DMS53 (cell line): ENCODE results near the gene TOM1L2.
"Not testable (repeated sequence)": the region's sequence is repeated elsewhere in the genome, so short reads cannot be mapped to it uniquely, and the experiment has no call there.

Experiments used
- DNase-seq: peaks from one replicate; lab custom pipeline; 2025; lab: John Stamatoyannopoulos, UW

TOM1L2 gene

DNA sequence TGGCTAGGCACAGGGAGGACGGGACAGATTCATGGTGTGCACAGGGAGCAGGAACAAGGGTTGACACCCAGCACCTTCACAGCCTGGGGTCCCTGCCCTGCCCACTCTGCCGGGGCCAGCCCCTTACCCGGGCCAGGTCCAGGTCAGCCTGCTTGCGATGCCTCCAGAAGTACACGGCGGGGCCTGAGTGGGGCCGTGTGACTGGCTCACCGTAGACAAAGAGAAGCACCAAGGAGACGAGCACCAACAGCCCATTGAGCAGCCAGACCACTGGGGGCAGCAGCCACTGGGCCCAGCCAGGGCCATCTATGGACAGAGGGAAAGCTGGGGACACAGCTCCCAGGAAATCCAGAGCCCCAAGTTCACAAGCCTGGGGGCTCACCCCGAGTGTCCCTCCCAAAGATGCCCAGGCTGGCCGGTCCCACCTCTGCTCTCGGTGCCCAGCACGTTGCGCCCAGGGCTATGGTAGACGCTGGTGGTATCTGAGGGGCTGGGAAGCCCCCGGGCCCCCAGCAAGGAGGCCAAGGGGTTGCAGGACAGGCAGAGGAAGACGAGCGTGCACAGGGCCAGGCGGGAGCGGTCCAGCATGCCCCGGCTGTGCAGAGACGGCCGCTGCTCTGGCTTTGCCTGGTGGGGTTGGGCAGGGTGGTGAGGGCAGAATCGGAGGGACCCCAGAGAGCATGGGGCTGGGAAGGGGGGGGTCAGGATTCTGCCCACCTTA, 155.2 kb downstream of the TOM1L2 start:
- DNase-seq, result no peak

DNA sequence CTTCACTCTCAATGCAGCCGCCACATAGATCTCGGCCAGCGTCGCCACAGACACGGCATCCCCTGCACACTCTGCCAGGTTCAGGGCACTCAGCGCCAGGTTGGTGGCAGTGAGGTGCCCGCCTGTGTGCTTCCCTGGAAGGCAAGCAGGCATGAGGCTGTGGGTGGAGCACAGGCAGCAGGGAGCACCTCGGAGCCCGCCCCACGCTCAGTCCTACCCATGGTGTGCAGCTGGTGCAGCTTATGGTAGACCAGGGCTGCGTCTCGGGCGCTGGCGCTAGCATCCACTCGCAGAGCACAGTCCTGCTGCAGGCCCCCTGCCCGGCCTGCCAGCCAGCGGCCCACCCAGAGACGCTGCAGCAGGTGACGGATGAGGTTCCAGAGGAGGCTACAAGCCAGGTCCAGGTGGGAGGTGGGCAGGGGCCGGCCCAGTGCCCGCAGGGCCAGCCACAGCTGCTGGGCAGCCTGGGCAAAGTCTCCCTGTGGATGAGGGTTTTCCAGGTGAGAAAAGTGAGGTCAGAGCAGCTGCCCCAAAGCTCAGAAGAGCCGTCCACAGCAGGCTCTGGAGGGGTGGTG, 155.9 kb downstream of the TOM1L2 start:
- DNase-seq, result no peak

DNA sequence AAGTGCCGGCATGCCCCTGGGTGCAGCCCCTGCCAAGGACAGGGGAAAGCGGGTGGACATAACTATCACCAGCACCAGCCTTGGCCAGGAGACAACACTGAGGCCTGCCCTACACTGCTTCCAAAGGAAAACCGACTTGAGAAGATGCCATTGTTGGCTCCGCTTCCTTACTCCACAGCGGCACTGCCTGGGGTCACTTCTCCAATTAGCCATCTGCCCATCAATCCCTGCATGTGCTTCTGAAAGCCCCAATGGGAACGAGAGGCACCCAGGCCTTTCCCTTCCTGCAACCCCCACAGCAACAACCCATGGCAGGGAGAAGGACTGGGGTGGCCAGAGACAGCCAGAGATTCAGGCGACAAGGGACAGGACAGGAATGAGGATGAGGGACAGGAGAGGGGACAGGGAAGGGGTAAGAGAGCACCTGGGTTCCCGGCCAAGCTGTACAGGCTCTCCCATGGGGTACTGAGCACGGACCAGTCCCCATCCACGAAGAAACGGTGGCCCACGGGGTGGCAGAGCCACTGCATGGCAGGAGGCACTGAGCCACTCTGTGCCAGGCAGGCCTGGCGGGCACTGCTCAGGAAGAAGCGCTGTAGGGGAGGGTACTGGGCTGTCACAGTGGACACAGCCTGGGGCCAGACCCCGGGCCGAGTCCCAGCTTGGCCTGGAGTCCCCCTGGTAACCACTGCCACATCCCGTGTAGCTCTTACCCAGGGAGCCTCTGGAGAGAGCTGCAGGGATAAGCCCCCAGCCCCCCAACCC, 156.6 kb downstream of the TOM1L2 start:
- DNase-seq, result no peak

DNA sequence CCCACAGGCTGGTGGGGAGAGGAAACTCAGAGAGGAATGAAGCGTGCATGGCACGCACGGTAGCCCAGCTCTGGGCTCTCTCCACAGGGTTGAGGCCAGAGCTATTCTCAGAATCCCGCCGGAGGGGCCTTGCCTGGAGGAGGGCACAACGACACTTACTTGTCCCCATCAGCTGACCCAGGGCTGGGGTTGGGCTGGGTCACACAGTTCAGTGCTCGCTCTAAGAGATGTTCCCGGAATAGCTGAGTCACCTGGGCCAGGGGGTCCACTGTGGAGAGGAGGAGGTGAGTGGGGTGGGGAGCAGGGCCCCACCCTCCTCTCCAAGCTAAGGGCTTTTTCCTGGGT, 157.2 kb downstream of the TOM1L2 start:
- DNase-seq, result no peak

DNA sequence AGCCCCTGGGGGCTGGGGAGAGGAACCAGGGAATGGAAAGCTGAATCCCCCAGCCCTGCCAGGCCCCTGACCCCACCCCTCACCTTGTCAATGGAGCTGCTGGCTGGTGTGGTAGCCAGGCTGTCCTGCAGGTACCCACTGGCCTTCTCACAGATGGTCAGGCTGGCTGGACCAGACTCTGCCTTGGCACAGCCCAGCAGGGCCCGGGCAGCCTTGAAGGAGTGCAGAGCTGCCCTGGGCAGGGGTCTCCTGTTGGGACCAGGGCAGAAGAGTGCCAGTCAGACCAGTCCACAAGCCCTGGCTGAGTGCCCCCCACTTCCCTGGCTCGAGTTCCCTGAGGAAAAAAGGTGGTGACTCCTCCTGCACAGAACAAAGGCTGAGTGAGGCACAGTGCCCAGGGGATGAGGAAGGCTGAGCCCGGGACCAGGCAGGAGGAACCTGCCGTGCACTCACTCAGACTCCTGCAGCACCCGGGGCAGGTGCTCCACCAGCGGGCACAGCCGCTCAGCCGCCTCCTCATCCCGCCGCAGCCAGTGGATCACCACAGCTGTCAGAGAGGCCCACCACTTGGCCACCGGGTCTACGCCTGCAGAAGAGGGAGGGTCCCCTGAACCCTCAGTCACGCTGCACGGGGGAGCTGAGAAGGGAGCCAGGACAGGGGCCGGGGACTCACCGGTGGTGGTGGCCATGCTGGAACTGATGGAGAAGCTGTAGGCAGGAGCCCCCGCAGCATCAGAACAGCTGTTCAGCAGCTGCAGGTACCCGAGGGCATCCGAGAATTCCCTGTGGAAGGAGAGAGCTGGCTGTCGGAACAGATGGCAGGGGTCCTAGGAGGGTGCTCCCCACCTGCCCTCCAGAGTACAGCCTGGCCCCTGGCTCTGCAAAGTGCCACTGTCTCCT, 157.8 kb downstream of the TOM1L2 start:
- DNase-seq, result no peak

DNA sequence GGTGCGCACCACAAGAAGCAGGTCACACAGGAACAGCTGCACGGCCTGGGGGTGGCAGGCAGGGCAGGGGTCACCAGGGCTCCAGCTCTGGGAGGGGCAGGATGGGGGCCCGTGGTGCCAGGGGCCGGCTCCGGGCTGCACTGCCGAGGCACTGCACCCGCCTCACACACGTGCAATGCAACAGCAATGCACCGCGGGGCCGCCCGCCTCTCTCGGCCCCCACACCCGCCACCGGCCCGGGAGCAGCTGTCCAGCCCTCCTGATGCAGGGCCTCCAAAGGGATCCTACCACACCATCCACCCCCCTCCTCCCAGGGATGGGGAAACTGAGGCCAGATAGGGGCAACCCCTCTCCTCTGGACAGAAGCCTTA, 158.5 kb downstream of the TOM1L2 start:
- no peak for DNase-seq

DNA sequence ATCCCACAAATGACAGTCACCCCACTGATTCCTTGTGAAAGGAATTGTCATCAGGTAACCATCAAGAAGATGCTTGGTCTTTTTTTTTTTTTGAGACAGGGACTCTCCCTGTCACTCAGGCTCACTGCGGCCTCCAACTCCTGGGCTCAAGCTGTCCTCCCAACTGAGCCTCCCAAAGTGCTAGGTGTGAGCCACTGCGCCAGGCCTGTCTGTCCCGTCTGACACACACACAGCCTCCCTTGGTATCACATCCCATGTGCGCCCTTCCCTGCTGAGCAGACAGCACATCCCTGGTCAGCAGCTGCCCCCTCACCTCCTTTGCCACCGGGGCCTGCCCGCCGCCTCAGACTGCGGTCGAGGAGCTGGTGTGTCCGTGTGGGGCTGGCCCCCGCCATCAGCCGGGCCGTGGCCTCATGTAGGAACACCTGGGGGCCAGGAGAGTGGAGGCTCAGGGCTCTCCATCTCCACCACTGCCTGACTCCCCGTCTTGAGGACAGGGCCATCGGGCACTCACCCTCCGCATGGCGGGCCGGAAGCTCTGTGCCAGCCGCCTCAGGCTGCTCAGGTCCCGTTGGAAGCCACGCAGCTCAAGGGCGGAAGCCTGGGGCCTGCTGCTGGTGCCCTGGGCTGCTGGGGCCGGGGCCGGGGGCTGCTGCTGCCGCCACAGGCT, 159.0 kb downstream of the TOM1L2 start:
- DNase-seq, result no peak

DNA sequence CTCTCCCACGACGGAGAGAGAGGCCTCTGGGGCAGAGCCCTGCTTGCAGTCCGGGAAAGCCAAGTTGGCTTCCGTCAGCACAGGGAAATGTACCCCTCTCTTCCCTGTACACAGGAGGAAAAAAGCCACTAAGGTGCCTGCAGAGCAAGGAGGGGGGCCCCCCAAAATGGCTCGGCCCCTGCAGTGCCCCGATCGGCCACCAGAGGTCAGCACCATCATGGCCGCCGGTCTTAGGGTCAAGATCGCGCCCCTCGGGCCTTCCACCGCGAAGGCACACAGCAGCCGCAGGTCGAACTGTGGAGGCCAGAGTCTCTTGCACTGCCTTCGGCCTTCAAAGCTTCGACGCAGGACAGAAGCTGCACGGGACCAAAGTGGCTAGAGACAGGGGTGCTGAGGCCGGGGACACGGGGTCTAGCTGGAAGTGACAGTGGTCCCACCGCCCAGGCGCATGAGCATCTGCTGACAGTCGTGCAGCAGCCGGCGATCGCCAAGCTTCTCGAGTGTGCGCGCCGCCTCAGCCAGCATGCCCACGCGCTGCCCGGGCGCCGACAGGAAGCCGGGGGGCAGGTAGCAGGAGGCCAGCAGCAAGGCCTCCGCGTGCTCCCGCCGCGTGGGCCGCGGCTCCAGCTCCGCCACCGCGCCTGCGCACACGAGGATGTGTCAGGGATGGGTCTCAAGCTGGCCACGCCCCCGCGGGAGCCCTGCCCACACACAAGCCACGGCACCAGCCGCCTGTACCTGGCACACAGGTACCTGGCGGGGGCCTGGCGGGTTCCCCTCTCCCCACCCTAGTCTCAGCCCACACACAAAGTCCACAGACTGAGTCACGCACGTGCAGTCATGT, 159.8 kb downstream of the TOM1L2 start:
- peak; percentile 66 for DNase-seq

DNA sequence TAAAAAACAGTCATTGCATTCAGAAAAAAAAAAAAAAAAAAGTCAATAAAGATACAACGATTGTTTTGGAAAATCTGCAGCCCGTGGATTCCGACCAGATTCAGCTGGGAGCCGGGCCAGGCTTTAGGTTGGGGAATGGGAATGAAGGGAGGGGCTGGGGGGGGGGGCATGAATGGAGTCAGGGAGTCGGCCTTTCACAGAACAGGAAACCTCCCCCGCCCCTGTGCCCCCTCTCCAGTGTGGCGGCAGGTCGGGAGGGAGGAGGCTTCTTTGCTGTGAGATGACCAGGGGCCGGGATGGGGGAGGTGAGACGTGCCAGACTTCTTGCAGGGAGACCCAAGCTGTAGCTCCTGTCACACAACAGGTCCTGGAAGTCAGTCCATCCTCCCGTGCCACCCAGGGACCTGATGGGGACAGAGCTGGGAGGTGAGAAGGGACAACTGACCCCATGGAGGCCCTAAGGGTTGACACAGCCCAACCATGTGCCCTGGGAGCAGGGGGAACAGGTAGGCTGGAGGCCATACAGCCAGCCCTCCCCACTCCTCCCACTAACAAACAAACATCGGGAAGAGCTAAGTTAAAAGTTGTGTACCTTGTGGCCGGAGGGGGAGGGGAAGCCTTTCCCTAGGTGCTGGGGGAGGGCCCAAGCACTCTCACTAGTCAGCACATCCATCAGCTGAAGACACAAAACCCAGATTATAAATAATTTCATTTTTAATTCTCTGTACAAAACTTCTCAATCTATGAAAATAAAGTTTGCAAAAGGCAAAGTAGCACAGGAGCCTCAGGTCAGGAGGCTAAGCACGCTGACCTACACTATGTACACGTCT, 160.6 kb downstream of the TOM1L2 start:
- peak; percentile 66 for DNase-seq

DNA sequence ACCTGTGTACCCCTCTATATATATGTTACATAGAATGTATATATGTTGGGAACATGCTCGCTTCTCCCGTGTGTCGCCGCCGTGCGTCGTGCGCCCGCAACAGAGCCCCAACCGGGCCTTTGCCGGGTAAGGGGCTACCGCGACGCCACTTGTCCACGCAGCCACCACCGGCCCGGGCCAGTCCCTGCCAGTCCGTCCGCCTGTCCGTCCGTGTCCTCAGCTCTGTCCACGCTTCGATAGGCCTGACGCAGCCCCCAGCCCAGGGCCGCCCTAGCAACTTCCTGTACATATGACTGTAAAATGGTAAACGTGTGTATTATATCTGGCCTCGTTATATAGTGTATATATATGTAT, 161.3 kb downstream of the TOM1L2 start:
- no peak for DNase-seq

DNA sequence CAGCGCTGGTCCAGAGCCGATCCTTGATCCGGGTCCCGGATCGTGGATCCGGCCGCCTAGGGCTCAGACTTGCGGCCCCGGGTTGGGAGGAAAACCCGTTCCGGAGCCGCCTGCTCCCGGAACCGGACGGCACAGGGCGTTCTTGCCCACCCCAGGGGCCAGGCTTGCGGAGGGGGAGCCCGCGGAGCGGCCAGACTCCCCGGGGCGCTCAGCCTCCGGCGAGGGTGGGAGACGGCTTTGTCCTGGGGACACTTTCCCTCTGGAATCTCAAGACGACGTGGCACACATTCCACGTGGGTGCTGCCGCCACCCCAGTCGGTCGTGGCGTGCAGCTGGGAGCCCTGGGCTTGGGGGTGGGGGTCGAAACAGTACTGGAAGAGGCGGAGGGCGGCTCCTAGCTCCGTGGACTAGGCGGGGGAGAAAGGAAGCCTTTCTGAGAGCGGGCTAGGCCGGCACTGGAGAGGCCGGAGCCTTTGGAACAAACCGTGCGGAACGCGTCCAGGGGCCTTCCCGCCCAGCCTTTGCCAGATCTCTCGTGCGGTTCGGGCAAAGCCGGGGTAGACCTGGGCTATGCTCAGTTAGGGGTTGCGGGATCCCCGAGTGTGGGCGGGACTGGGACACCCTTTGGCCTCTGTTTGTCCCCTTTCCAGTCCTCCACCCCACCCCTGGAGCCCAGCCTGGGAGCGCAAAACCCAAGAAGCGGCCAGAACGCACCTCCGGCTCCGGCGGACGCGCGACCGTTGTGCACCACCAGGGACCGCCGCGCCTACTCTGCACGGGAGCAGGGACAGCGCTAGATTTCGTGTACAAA, 161.9 kb downstream of the TOM1L2 start:
- peak; percentile 18 for DNase-seq

DNA sequence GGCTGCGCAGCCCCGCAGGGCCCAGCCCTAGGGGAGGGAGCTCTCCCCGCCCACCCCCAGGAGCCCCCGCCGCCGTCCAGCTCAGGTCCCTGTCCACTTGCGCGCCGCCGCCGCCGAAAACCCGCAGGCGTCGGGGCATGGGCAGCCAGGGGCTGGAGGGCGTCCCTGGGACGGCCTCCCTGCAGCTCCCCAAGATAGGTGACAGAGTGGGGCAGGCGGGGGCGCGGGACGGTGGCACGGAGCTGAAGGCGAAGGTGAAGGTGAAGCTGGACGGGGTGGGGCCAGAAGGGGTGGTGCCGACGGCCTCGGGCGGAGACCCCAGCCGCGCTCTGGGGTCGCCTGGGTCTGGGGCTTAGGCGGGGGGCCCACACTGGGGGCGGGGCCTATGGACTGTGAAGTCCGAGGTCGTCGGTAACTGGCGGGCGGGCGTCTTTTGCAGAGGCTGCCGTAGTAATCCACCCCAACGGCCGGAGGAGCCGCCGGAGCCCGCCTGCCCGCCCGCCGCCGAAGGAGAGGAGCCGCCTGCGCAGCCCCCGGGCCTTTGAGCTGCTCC, 162.6 kb downstream of the TOM1L2 start:
- no peak for DNase-seq

DNA sequence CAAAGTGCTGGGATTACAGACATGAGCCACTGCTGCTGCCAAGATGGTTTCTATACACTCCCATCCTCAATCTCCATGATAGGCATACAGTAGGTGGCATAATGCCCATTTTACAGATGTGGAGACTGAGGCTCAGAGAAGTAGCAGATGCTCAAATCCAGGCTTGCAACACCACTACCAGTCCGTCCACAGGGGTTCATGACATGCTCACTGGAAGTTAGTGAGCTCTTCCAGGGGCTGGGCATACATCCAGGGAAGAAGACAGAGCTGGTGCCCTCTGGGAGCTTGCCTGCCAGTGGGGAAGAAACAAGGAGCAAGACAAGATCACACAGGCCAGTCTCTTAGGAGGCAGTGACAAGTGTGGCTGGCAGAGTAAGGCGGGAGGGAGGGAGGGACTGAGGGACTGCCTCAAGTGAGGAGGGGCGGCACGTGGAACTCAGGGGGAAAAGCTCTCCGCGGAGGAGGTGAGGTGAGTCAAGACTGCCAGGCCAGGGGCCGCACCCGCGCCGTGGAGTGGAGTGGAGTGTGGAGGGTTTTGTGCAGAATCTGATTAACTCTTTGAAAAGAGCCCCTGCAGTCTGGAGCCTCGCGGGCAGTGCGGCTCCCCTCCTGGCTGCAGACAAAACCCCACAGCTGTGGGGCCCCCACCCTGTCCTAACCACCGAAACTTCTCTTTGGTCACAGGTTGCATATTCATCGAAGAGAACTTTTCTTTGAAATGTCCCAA, 163.3 kb downstream of the TOM1L2 start:
- no peak for DNase-seq

DNA sequence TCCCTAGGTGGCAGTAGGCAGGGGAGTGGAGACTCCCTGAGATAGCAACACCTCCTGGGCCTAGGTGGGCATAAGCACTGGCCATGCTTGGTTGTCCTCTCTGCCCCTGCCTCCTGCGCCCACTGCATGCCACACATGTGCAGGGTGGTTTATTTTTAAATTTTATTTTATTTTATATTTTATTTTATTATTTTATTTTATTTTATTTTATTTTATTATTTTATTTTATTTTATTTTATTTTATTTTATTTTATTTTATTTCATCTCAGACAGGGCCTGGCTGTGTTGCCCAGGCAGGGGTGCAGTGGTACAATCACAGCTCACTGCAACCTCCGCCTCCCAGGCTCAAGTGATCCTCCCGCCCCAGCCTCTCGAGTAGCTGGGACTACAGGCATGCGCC, 164.0 kb downstream of the TOM1L2 start:
- not testable (repeated sequence) for DNase-seq

DNA sequence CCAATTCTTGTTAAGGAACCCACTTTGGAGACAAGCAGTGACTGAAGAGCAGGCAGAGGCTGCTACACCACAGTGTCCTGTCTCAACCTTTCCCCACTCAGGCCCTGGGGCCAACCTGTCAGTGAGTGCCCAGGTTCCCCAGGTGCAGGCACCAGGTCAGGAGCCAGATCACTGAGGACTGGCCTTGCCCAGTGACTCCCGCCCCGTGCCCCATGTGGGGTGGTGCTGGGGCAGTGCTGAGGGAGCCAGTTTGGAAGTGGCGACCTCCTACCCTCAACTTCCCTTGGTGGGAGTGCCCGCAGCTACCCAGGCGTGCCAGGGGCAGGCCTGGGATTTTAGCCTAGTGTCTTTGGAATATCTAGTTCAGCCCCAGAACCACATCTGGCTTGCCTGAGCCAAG, 164.8 kb downstream of the TOM1L2 start:
- DNase-seq, result no peak

DNA sequence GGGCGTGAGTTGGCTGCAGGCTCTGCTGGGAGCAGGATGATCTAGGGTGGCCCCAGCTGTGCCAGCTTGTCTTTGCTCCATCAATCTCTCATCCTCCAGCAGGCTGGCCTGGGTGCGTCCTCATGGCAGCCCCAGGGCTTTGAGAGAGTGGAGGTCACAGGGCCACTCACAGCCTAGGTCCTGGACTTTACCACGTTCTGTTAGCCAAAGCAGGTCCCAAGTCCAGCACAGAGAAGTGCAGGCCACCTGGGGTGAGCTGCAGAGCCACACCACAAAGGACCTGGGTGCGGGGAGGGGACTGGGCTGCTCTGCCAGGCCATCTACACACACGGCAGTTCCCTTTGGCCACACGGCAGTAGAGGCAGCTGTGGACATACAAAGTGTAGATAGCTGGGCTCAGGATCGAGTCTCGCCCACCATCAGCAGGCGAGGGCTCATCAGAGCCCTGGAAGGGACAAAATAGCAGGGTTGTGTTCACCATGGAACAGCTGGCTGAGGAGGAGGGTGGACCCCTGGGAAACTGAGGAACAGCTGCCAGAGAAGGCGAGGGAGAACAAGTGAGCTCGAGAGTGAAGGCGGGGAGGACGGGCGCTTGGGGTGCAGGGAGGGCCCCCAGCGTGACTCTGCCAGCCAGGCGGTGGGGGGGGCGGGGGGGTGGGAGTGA, 165.5 kb downstream of the TOM1L2 start:
- DNase-seq, result no peak

DNA sequence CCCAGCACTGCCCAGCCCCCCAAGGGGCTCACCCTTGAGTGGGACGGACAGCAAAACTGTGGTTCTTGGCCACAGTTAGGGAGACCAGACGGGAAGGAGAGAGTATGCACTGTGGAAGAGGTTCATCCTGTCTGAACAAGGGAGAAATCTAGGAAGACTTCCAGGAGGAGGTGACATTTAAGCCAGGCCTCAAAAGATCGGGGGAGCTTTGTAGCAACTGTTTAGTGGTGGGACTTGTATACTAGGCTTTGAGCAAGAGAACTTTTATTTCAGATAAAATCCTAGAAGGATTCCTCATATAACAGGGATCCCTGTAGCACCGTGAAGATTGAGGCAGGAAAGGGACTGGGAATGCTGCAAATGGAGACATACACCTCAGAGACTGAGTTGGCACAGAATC, 166.2 kb downstream of the TOM1L2 start:
- DNase-seq, result no peak

DNA sequence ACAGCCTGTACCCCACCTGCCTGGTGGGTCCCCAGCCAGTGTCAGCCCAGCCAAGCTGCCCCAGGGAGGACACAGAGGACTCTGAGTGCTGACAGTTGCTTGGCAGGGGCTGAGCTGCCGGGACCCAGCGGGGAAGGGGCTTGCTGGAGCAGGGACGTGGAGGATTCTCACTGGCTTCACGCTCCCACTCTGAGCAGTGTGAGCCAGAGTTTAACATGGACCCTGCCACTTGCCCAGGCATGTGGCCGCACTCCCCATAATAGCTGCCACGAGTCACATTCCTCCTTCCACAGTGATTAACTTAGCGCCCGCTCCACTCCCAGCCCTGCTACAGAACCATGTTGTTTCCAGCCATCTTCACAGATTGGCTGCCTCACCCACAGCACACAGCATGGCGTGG, 166.6 kb downstream of the TOM1L2 start:
- no peak for DNase-seq
